ENCODE measurements around the gene LGR6. TPM values are rescaled to one million over a fixed set of nuclear protein-coding genes. Genes with fewer than 3 reads are reported as not detected.

The LGR6 gene
- total RNA-seq, 1 experiment from 2014 or later, result 1.0 TPM

GRCh38 chr1:202150187-202150586, 43.4 kb upstream of the LGR6 start:
- Histone ChIP-seq H3K27ac (ENCODE audit: insufficient read length, low read depth, low read length) (no peak overlapping the region), H3K9ac (ENCODE audit: extremely low read depth, insufficient read length, low read length) (no peak overlapping the region), H3K4ac (ENCODE audit: low read depth, low read length) (no peak overlapping the region), H3K18ac (ENCODE audit: insufficient read length, low read depth, low read length) (no peak overlapping the region), H3K14ac (ENCODE audit: insufficient read depth, low read length) (no peak overlapping the region), H2AFZ (ENCODE audit: low read length) (no peak overlapping the region), H3K79me2 (ENCODE audit: insufficient read depth, low read length) (no peaks in the 10 kb centered on the region), H3K23me2 (ENCODE audit: insufficient read length, low read depth, low read length, poor library complexity, severe bottlenecking) (peaks cover 2% of the 10 kb centered on the region), H3K23ac (ENCODE audit: insufficient read length, low read depth, low read length) (no peak overlapping the region), H3K4me2 (ENCODE audit: insufficient read depth, insufficient read length, low read length) (no peak overlapping the region), H4K8ac (replicated peaks; ENCODE audit: insufficient read length, low read depth, low read length) (no peak overlapping the region), H2BK120ac (ENCODE audit: low read depth, low read length, poor library complexity, severe bottlenecking) (no peak overlapping the region), H4K5ac (ENCODE audit: insufficient read length, low read depth, low read length) (no peak overlapping the region), H3K9me3 (ENCODE audit: control insufficient read depth, low read depth, low read length) (no peaks in the 10 kb centered on the region), H2AK5ac (ENCODE audit: insufficient read length, low read length) (no peak overlapping the region), H3K4me1 (ENCODE audit: insufficient read depth, low read length) (peaks cover 3% of the 10 kb centered on the region; the same call in 1 of the 2 replicates), H3K27me3 (ENCODE audit: insufficient read depth, low read length) (no peaks in the 10 kb centered on the region; the same call in 1 of the 2 replicates), H2BK20ac (ENCODE audit: low read depth, low read length, poor library complexity, severe bottlenecking) (no peak overlapping the region), H2BK12ac (ENCODE audit: insufficient read length, low read depth, low read length) (no peak overlapping the region), H4K20me1 (ENCODE audit: control insufficient read depth, insufficient read depth, insufficient read length) (no peaks in the 10 kb centered on the region), H4K91ac (ENCODE audit: insufficient read length, low read depth, low read length) (no peak overlapping the region), H3K56ac (ENCODE audit: insufficient read length, low read depth, low read length) (no peak overlapping the region), H3K79me1 (ENCODE audit: insufficient read depth, low read depth, low read length, poor library complexity, severe bottlenecking) (no peaks in the 10 kb centered on the region), H3T11ph (ENCODE audit: low read length) (no peak overlapping the region), H2BK5ac (ENCODE audit: insufficient read length, low read length) (no peak overlapping the region), H2BK15ac (ENCODE audit: low read depth, low read length) (no peak overlapping the region)
- DNase-seq, result no peak
- Mint-ChIP-seq H3K9me3 (no peaks in the 10 kb centered on the region), H3K36me3 (ENCODE audit: insufficient read depth in 1 of 3, low read depth in 3 of 3) (no peaks in the 10 kb centered on the region), H3K27me3 (ENCODE audit: low read depth) (peaks cover 14% of the 10 kb centered on the region), H3K4me1 (peaks cover 19 to 31% of the 10 kb centered on the region in 2 experiments), H3K4me3 (no peak overlapping the region), H3K27ac (no peak overlapping the region; a peak in 1 of 7 replicates)
- TF ChIP-seq CTCF (conservative IDR thresholded peaks at IDR 0.05), result no peak
- no CpG with 5 or more reads among the region's 9 CpGs for WGBS (ENCODE audit: extremely low coverage, insufficient read length, low lambda C conversion rate)

All from H9 (cell line).